Mammary epithelial cell (primary cell): Measurements from ENCODE around the gene SPON1.

Source experiments
- CTCF ChIP-seq, 2 donors: IDR thresholded peaks in 1 of 2; conservative IDR thresholded peaks in 1 of 2; 2 replicates each; pipeline ENCODE4 v1.5.1; 2011 to 2012; ENCODE audit warnings: inconsistent platforms in 2 of 2, low read length in 2 of 2, mild to moderate bottlenecking in 2 of 2, control low read depth in 1 of 2, low read depth in 1 of 2; ENCODE audit not compliant: insufficient read depth in 1 of 2; ENCODE audit errors: extremely low read depth in 1 of 2
- EZH2 ChIP-seq: IDR thresholded peaks from 2 replicates; pipeline ENCODE4 v1.6.1; 2012; ENCODE audit warnings: low read length, inconsistent platforms, borderline replicate concordance

GRCh38 chr11:14253840-14254239 is 291.3 kb downstream of the SPON1 start:
- no peak for TF ChIP-seq CTCF (conservative IDR thresholded peaks at IDR 0.05 in 1 of 2, IDR thresholded peaks at IDR 0.05 in 1 of 2; ENCODE audit: extremely low read depth in 1 of 2, insufficient read depth in 1 of 2, low read depth in 1 of 2, low read length in 2 of 2)
- TF ChIP-seq EZH2: no peak
